ENCODE data around the gene SLC1A2.

DNA sequence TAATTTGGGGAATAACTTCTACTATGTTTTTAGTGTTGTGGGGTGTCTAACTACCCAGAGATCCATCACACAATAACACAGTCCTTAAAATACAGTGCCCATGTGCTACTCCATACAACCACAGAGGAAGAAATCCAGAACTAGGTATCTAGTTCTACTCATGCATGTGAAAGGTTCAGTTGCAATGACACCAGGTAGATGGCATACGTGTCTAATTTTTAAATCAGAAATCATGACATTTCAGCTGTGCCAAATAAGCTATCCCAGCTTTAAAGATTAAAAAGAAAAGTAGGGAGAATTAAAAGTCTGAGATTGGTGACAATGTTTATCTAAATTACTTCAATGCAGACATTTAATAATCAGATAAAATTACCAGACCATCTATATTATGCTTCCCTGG, 158.2 kb downstream of the SLC1A2 start:
- TF ChIP-seq, protein P1, sequence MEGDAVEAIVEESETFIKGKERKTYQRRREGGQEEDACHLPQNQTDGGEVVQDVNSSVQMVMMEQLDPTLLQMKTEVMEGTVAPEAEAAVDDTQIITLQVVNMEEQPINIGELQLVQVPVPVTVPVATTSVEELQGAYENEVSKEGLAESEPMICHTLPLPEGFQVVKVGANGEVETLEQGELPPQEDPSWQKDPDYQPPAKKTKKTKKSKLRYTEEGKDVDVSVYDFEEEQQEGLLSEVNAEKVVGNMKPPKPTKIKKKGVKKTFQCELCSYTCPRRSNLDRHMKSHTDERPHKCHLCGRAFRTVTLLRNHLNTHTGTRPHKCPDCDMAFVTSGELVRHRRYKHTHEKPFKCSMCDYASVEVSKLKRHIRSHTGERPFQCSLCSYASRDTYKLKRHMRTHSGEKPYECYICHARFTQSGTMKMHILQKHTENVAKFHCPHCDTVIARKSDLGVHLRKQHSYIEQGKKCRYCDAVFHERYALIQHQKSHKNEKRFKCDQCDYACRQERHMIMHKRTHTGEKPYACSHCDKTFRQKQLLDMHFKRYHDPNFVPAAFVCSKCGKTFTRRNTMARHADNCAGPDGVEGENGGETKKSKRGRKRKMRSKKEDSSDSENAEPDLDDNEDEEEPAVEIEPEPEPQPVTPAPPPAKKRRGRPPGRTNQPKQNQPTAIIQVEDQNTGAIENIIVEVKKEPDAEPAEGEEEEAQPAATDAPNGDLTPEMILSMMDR (IDR thresholded peaks at IDR 0.05), result no peak
- TF ChIP-seq POLR2A (IDR thresholded peaks at IDR 0.05), result no peak
